Hematopoietic multipotent progenitor cell (in vitro differentiated cells): ENCODE data around the gene C16orf86. TPM values are rescaled to one million over a fixed set of nuclear protein-coding genes. Genes with fewer than 3 reads are reported as not detected.
A peak's percentile ranks its signal among the peaks of the same experiment; 100 is the strongest.
"Not testable (repeated sequence)": the region's sequence is repeated elsewhere in the genome, so short reads cannot be mapped to it uniquely, and the experiment has no call there.

Experiments
- DNase-seq, 3 donors: peaks; one replicate each; pipeline ENCODE4 v3.0.0-alpha.2; 2011 to 2015; ENCODE audit warnings: low read depth in 2 of 3, low spot score in 2 of 3
- total RNA-seq: library from RNA; depleted of rRNA; stranded (reverse); fragments of >200 nt; gene quantifications from one replicate; pipeline ENCODE4 v1.2.3, GENCODE V29; 2012

C16orf86 gene
- total RNA-seq, 1 donor = 15.9 TPM

DNA sequence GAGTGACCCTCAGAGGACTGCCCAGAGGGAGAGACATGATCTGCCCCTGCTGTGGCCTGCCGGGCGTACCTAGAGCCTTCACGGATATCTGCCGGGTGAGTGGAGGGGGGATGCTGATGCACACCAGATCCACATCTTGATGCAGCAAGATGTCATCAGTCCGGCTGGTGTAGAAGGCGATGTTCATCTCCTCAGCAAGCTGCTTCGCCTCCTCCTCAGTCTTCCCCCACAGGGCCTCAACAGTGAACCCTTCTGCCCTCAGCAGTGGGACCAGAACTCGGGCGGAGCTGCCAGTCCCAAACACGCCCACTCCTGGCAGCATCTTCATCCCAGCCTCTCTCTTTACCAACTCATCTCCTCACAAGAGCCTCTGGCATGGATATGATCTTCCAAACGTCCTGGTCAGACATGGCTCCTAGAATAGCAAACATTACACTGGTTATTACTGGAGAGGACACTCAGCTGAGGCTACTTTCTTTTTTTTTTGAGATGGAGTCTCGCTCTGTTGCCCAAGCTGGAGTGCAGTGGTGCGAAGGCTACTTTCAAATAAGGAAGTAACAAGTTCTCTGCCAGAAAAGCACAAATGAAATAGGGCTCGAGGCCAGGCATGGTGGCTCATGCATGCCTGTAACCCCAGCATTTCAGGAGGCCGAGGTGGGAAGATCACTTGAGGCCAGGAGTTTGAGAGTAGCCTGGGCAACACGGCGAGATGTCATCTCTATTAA, 18.9 kb downstream of the C16orf86 start:
- no peak for DNase-seq

DNA sequence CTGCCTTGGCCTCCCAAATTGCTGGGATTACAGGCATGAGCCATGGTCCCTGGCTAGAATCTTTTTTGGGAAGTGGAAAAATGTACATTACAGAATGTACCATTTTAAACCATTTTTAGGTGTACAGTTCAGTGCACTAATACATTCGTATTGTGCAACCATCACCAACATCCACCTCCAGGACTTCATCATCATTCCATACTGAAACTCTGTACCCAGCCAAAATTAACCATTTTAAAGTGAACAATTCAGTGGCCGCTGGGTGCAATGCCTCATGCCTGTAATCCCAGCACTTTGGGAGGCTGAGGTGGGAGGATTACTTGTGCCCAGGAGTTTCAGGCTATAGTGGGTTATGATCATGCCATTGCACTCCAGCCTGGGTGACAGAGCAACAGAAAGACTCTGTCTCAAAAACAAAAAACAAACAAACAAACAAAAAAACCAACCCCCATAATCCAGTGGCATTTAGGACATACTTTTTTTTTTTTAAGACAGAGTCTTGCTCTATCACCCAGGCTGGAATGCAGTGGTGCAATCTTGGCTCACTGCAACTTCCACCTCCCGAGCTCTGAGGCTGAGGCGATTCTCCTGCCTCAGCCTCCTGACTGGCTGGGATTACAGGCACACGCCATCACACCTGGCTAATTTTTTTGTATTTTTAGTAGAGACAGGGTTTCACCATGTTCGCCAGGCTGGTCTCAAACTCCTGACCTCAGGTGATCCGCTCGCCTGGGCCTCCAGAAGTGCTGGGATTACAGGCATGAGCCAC, 27.1 kb downstream of the C16orf86 start:
- not testable (repeated sequence) for DNase-seq

DNA sequence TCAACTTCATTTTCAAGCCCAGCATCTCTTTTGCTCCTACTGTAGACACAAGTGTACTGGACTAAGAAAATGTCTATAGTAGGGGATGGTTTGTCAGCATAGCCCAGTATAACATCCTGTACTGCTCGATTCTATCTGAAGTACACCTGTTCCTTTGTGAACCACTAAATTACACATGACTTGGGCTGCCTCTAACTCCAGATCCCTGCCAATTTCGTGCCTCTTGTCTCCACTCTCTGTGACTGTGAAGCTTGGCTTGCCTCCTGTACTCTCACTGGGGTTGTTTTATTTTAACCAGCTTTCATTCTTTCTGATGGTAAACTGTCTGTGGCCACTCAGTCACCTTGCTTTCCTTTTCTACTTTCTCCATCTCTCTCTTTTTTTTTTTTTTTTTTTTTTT, 28.0 kb downstream of the C16orf86 start:
- DNase-seq = no peak

DNA sequence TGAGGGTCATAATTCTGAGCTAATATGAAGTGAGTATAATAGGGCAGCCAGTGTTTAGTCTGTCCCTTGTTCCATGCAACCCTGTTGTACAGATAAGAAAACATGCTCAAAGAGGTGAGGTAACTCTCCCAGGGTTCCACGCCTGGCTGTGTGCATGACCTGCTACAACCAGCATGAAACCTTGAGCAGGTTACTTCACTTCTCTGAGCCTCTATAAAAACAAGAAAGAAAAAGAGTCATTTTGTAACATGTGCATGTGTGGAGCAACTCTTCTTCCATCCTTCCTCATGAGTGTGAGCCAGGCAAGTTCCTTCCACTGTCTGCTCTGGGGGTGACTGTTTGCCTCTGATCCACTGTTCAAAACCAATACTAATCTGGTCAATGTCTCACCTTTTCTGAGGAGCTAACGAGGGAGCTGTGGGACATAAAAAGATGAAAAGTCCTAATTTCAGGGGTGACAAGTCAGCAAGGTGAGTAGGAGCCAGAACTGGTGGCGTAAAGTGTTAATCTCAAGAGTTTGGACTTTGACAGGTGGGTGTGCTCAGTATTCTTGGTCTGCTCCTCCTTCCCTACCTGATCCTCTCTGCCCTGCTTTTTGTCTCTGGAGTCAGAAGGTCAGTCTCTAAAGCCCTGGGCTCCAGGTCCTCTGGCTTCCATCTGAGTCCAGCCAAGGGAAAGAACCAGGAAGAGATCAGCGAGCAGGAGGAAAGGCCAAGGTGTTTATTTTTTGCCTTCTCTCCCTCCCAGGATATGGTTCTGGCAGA, 31.0 kb downstream of the C16orf86 start:
- DNase-seq = no peak

DNA sequence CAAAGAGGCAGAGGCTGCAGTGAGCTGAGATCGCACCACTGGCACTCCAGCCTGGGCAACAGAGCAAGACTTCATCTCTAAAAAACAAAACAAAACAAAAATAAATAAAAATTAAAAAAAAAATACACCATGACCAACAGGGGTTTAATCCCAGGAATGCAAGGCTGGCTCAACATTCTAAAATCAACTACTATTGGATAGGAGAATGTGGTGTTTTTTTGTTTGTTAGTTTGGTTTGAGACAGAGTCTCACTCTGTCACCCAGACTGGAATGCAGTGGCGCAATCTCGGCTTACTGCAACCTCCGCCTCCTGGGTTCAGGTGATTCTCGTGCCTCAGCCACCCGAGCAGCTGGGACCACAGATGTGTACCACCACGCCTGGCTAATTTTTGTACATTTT, 32.7 kb downstream of the C16orf86 start:
- DNase-seq = peak in 1 of 3 donors; percentile 27

DNA sequence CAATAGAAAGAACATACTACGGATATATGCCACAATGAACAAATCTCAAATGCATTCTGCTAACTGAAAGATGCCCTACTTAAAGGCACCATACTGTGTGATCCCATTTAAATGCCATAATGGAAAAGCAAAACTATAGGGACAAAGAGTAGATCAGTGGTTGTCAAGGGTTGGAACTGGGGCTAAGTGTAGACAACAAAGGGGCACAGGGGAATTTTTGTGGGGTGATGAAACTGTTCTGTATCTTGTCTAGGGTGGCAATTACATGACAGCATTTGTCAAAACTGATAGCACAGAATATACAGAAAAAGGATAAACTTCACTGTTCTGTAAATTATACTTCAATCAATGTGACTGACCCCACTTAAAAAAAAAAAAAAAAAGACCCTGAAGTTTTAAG, 34.8 kb downstream of the C16orf86 start:
- DNase-seq = no peak

DNA sequence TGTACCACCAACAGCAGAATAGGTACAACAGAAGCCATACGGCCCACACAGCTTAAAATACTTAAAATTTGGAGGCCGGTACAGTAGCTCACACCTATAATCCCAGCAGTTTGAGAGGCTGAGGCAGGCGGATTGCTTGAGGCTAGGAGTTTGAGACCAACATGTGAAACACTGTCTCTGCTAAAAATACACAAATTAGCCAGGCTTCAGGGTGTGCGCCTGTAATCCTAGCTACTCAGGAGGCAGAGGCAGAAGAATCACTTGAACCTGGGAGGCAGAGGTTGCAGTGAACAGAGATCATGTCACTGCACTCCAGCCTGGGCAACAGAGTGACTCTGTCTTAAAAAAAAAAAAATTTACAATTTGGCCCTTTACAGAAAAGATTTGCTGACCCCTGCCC, 35.5 kb downstream of the C16orf86 start:
- no peak for DNase-seq

DNA sequence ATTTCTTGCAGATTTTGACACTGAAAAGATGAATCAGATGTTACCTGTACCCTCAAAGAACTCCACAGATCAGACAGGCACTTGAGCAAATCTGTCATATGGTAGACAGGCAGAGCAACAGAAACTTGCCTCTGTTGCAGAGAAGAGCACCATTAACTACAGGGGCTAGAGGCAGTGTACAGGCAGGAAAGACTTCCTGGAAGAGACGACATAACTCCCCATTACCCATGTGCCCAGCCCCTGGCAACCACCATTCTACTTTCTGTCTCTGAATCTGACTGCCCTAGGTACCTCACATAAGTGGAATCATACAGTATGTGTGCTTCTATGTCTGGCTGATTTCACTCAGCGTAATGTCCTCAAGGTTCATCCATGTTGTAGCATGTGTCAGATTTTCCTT, 37.0 kb downstream of the C16orf86 start:
- no peak for DNase-seq

DNA sequence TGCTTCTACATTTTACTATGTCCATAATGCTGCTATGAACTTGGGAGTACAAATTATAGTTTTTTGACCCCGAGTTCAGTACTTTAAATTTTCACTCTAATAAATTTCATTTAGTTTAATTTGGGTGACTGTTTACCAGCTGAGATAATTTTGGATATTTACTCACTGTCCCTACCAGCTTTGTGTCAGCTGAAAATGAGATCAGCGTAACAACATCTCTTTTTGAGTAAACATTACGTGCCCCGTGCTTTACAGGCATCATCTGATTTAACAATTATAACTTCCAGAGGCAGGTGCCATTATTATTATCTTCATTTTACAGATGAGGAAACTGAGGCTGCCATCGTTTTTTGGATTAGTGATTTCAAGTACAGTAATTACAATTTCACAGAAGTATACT, 37.5 kb downstream of the C16orf86 start:
- DNase-seq = no peak

DNA sequence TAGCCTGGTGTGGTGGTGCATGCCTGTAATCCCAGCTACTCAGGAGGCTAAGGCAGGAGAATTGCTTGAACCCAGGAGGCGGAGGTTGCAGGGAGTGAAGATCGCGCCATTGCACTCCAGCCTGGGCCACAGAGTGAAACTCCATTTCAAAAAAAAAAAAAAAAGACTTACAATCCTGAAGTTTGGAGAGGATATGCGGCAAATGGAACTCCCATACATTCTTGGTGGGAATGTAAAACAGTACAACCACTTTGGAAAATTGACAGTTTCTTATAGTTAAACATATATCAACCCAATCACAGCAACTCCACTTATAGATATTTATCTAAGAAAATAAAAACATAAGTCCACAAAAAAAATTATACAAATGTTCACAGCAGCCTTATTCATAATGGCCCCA, 40.6 kb downstream of the C16orf86 start:
- DNase-seq = no peak

DNA sequence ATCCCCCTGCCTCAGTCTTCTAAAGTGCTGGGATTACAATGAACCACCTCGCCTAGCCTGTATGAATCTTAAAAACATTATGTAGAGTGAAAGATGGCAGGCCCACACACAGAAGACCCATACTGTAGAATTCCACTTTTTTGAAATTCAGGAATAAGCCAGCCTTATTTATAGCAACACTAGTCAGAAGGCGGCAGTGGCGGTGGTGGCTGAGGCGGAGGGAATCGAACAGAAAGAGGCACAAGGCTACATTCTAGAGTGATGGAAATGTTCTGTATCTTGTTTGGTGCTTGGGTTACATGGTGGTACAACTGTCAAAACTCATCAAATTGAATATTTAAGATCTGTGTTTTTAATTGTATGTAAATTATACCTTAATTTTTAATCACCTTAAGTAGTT, 41.2 kb downstream of the C16orf86 start:
- no peak for DNase-seq

DNA sequence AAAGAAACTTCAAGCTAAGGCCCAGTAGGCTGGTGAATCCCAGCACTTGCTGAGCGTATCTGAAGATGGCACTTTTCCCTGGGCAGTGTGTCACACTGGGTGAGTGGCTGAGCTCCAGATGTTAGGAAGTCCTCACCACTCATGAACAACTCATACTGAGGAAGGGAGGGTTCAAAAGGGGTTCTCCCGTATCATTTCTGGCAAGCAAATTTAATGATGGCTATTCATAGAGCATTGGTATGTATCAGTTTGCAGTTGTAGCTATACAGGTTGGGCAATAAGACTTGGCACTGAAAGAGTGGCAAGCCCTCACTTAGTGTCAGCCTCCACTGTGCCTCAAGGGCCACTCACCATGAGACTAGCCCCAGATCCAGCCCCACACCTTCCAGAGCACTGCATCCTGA, 41.8 kb downstream of the C16orf86 start:
- DNase-seq = no peak

DNA sequence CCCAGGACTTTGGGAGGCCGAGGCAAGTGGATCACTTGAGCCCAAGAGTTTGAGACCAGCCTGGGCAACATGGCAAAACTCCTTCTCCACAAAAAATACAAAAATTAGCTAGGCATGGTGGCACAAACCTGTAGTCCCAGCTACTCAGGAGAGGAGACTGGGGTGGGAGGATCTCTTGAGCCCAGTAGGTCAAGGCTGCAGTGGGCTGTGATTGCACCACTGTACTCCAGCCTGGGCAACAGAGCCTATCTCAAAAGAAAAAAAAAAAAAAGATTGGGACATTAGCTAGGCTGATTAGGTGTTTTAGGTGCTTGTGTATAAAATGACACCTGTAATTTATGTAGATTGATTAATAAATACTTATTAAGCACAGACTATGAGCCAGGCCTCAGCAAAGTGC, 42.4 kb downstream of the C16orf86 start:
- no peak for DNase-seq

DNA sequence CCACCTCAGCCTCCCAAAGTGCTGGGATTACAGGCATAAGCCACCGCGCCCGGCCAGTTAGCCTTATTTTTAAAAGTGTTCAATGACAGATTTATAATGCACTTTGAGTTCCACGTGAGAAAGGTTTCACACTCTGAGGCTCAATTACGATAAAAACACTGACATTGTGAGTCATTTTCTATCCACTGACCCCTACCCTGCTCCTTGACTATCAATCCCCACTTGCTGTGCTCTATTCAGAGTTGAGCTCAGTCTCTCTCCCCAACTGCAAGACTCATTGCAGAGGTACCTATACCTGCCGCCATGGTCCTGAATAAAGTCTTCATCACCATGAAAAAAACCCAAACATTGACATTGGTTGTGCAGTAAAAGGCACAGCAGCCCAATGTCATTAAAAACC, 44.0 kb downstream of the C16orf86 start:
- DNase-seq = no peak

DNA sequence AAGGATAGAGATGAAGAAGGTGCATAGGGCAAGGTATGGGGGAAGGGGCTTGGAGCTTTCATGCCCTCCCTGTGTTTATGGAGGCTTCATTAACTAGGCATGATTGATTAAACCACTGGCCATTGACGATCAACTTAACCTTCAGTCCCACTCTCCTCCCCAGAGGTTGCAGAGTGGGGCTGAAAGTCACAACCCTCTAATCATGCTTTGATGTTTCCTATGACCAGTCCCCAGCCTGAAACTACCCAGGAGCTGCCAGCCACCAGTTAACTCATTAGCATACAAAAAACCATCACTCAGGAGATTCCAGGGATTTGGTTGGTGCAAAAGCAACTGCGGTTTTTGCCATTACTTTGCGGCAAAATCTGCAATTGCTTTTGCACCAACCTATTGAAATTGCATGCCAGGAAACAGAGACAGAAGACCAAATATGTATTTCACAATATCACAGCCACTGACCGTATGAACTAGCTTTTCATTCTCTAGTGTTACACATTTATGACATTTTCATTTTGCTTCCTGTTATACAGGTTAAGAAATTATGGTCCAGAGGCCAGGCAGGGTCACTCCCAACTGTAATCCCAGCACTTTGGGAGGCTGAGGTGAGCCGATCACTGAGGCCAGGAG, 47.1 kb downstream of the C16orf86 start:
- DNase-seq = no peak

DNA sequence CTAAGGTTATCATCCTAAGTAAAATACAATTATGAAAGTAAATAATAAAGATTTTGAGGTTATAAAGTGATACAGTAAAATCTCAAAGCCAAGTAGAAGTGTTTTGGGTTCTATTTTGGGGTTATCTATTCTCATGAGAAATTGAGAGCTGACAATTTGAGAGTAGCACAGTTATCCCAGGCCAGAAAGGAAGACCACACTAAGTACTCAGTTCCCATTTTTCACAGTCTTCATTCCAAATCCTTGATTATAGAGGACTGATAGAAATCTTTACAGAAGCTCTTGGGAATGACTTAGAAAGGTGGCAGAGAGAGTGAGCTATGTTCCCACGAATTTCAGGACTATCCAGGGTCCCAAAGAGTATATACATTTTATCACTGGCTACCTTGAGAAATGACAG, 47.9 kb downstream of the C16orf86 start:
- DNase-seq = no peak

DNA sequence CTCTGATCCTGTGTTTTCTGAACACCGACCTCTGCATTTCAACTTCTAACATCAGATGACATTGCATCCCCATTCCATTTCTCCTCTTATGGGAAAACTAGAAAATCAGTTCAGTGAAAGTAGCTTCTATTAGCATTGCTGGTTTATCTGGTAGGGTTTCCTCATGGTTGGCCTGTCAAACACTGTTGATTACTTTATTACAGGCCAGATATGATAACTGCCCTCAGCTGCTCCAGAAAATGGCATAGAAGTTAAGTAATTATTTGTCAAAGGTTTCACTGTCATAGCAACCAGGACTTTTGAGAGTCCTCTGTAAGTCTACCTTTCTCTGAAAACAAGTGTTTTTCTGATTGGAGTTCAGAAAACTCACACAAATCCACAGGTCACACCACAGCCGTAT, 49.5 kb downstream of the C16orf86 start:
- no peak for DNase-seq
